Adrenal gland (tissue), 12 donors: Measurements from ENCODE around the gene AMER3. TPM values are rescaled to one million over a fixed set of nuclear protein-coding genes. Genes with fewer than 3 reads are reported as not detected.

ENCODE experiments used
- DNase-seq, 7 donors: peaks; one replicate each; pipeline ENCODE4 v3.0.0-alpha.2; 2019 to 2020
- H3K27ac ChIP-seq, 5 donors: fragments of 200-600 bp; sonication (generic) in 4 of 5; 1 replicate in 3 of 5; 2 replicates in 2 of 5; pipeline versions ENCODE4 v1.5.1 to v1.8.0; 2016 to 2020; ENCODE audit warnings: mild to moderate bottlenecking in 1 of 5
- H3K27me3 ChIP-seq: fragments of 200-600 bp; 2 replicates; pipeline ENCODE4 v1.8.0; 2021
- H3K36me3 ChIP-seq, 2 donors: fragments of 200-600 bp; replicated peaks in 1 of 2; 1 replicate in 1 of 2; 2 replicates in 1 of 2; pipeline versions ENCODE4 v1.5.1 to v1.8.0; 2018 to 2022
- H3K4me1 ChIP-seq, 2 donors: fragments of 200-600 bp; replicated peaks in 1 of 2; 1 replicate in 1 of 2; 2 replicates in 1 of 2; pipeline versions ENCODE4 v1.5.1 to v1.8.0; 2018 to 2021
- H3K4me3 ChIP-seq, 4 donors: fragments of 200-600 bp; sonication (generic) in 3 of 4; one replicate each; pipeline ENCODE4 v1.5.1; 2016 to 2018
- H3K9me3 ChIP-seq, 3 donors: fragments of 200-600 bp; sonication (generic) in 1 of 3; replicated peaks in 1 of 3; 1 replicate in 2 of 3; 2 replicates in 1 of 3; pipeline versions ENCODE4 v1.5.1 to v1.8.0; 2016 to 2021
- POLR2A ChIP-seq, 2 donors: fragments of 450-650 bp; IDR thresholded peaks; one replicate each; pipeline ENCODE4 v1.6.1; 2017; ENCODE audit warnings: antibody characterized with exemption in 2 of 2, mild to moderate bottlenecking in 2 of 2, moderate library complexity in 1 of 2
- WGBS, 4 donors: extraction: QIAGEN DNeasy Blood & Tissue Kit in 2 of 4; methylation state at CpG; one replicate each; pipeline versions ENCODE4 v1.1.5 to v1.1.7; 2013 to 2017; 5-methylcytosine and 5-hydroxymethylcytosine counted together
- intact Hi-C, 2 donors: fragments of 100-400 bp; cut with DNase I; formaldehyde crosslinking; loops; one replicate each; pipeline versions ENCODE4 v1.14.1 to v1.15.0; 2022 to 2023
- polyA plus RNA-seq, 3 donors: library from polyadenylated mRNA; stranded (reverse); fragments of 200-250 nt in 2 of 3; fragments of 350-450 nt in 1 of 3; fragmentation: Illumina TruSeq in 1 of 3; extraction: RNeasy Lipid Tissue Mini Kit (QIAGEN cat#74804) in 1 of 3; gene quantifications; one replicate each; pipeline ENCODE4 v1.2.3, GENCODE V29; 2013 to 2014
- total RNA-seq, 9 donors: library from RNA; depleted of rRNA in 4 of 9; stranded (reverse); fragments of >200 nt in 4 of 9; fragments of 120-200 nt in 1 of 9; fragmentation: NEBNext Ultra II Directional in 1 of 9; extraction: Animal tissue kit (Norgen Biotek cat#: 25700) in 1 of 9; gene quantifications; one replicate each; pipeline versions ENCODE4 v1.1.0 to v1.2.4, GENCODE V29; 2013 to 2023
- TF ChIP-seq, protein P1 (sequence below), 6 experiments: fragments of 450-650 bp in 4 of 6; fragments of 200-600 bp in 2 of 6; sonication (generic) in 1 of 6; IDR thresholded peaks; 1 replicate in 5 of 6; 2 replicates in 1 of 6; pipeline versions ENCODE4 v1.5.1 to v1.8.0; 2016 to 2021; ENCODE audit warnings: antibody characterized with exemption in 6 of 6, mild to moderate bottlenecking in 2 of 6, moderate library complexity in 1 of 6
- donor health status: healthy with polysubstance abuse.
- donor health status: Bipolar disorder and iron deficiency.
- donor health status: DM: yes; HTN: yes; CAD: no.
- donor health status: DM: no; HTN: no; CAD: no.
- donor health status: DM: no; HTN: no; CAD: no.
- donor health status: DM: yes; HTN: yes; CAD: no.

AMER3 gene
- total and polyA plus RNA-seq, 12 donors: 0.08 to 1.2 (median 0.58) TPM; not detected in 4

- Histone ChIP-seq H3K27ac (no peak overlapping the region), H3K4me1 (peaks cover 0 to 11% of the 10 kb centered on the region in 2 donors), H3K36me3 (no peaks in the 10 kb centered on the region), H3K4me3 (no peak overlapping the region), H3K27me3 (no peaks in the 10 kb centered on the region), H3K9me3 (no peaks in the 10 kb centered on the region)
- 56 to 100% (median 91%) methylated on average over 1 of the region's 1 CpG for whole genome bisulfite sequencing, 4 donors
- intact Hi-C loops: loop anchor here (5.0 kb wide), 2 partner anchors 73 to 123 kb away; no protein-coding TSS in a partner anchor
- TF ChIP-seq POLR2A (IDR thresholded peaks at IDR 0.05): no peak
- TF ChIP-seq, protein P1, sequence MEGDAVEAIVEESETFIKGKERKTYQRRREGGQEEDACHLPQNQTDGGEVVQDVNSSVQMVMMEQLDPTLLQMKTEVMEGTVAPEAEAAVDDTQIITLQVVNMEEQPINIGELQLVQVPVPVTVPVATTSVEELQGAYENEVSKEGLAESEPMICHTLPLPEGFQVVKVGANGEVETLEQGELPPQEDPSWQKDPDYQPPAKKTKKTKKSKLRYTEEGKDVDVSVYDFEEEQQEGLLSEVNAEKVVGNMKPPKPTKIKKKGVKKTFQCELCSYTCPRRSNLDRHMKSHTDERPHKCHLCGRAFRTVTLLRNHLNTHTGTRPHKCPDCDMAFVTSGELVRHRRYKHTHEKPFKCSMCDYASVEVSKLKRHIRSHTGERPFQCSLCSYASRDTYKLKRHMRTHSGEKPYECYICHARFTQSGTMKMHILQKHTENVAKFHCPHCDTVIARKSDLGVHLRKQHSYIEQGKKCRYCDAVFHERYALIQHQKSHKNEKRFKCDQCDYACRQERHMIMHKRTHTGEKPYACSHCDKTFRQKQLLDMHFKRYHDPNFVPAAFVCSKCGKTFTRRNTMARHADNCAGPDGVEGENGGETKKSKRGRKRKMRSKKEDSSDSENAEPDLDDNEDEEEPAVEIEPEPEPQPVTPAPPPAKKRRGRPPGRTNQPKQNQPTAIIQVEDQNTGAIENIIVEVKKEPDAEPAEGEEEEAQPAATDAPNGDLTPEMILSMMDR (IDR thresholded peaks at IDR 0.05): no peak
- no peak for DNase-seq
Observed at GRCh38 chr2:130799295-130799694, 44.0 kb downstream of the AMER3 start.

DNA sequence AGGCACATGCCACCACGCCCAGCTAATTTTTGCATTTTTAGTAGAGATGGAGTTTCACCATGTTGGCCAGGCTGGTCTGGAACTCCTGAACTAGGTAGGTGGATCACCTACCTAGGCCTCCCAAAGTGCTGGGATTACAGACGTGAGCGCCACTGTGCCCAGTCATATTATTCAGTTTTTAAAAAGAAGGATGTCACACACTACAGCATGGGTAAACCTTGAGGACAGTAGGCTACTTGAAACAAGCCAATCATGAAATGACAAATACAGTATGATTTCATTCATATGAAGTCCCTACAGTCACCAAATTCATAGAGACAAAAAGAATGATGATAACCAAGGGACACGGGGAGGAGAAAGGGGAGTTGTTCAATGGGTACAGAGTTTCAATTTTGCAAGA is 50.3 kb downstream of the AMER3 start:
- TF ChIP-seq, protein P1 (IDR thresholded peaks at IDR 0.05): no peak
- no peak for TF ChIP-seq POLR2A (IDR thresholded peaks at IDR 0.05)
- no peaks in the 10 kb centered on the region for H3K9me3 ChIP-seq
- intact Hi-C loops: no loop called here
- 63 to 75% (median 68%) methylated on average over 4 of the region's 4 CpGs for WGBS, 4 donors
- no peaks in the 10 kb centered on the region for H3K36me3 ChIP-seq
- no peak overlapping the region for H3K27ac ChIP-seq
- H3K4me3 ChIP-seq: no peak overlapping the region
- H3K27me3 ChIP-seq: no peaks in the 10 kb centered on the region
- no peaks in the 10 kb centered on the region for H3K4me1 ChIP-seq
- DNase-seq: no peak

DNA sequence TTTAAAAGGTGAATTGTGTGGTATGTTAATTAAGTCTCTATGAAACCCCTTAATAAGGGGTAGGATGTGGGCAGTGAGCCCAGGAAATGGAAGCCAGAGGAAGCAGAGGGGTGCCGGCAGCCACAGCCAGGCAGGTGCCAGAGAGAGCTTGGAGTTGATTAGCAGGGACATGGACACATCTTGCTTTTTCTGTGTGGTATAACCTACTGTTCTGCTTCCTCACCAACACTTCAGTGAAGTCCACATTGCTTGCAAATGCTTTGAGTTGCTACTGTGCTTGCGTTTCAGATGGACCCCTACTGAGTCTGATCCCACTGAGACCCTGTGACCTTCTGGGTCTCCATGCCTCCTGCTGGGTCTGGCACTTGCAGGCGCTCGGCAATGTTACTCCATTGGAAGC is 51.0 kb downstream of the AMER3 start:
- TF ChIP-seq POLR2A (IDR thresholded peaks at IDR 0.05): no peak
- TF ChIP-seq, protein P1 (IDR thresholded peaks at IDR 0.05): no peak
- H3K4me1 ChIP-seq: no peaks in the 10 kb centered on the region
- DNase-seq: no peak
- no peak overlapping the region for H3K4me3 ChIP-seq
- H3K27ac ChIP-seq: no peak overlapping the region
- no peaks in the 10 kb centered on the region for H3K36me3 ChIP-seq
- intact Hi-C loops: no loop called here
- no peaks in the 10 kb centered on the region for H3K9me3 ChIP-seq
- 57 to 78% (median 69%) methylated on average over 4 of the region's 4 CpGs for WGBS, 4 donors
- no peaks in the 10 kb centered on the region for H3K27me3 ChIP-seq

DNA sequence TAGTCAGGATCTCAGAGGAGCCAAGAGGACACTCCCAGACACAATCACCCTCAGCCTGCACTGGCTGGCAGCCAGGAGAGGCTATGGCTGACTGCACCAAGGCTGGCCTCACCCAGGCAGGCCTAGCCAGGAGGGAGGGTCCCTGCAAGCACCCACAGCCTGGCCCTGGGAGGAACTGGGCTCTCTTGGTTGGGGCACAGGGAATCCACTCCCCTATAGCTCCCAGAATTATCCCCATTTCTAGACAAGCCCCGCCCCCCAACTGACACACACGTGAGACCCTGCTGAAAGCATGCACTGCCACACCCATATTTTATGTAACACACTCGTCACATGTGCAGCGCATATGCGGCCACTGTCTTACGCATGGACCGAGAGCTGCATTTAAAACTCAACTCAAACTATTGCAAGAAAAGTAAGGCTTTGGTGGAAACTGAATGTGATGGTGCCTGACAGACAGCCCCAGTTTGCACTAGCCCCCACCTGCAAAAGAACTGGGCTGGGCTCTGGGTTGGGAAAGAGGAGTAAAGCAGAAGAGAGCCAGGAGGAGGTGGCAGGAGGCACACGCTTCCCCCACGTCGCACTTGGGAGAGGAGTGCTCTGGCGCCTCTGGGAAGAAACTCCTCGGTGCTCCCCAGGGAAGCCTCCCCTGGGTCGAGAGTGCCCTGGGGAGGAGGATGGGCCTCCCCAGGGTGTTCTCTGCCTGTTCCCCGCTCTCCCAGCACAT is 52.5 kb downstream of the AMER3 start:
- Histone ChIP-seq H3K4me1 (no peaks in the 10 kb centered on the region), H3K36me3 (no peaks in the 10 kb centered on the region), H3K27me3 (no peaks in the 10 kb centered on the region), H3K9me3 (no peaks in the 10 kb centered on the region), H3K27ac (no peak overlapping the region), H3K4me3 (no peak overlapping the region)
- intact Hi-C loops: no loop called here
- TF ChIP-seq POLR2A (IDR thresholded peaks at IDR 0.05): no peak
- TF ChIP-seq, protein P1 (IDR thresholded peaks at IDR 0.05): no peak
- 72 to 77% (median 74%) methylated on average over 14 of the region's 14 CpGs for WGBS, 4 donors
- no peak for DNase-seq
